Thyroid gland (tissue), 4 donors: ENCODE results near the gene MAP7D3.

ENCODE experiments used
- CTCF ChIP-seq, 6 experiments: fragments of 200-600 bp in 3 of 6; fragments of 450-650 bp in 3 of 6; sonication (generic) in 3 of 6; IDR thresholded peaks; one replicate each; pipeline ENCODE4 v1.5.1; 2016 to 2019; ENCODE audit warnings: antibody characterized with exemption in 6 of 6, mild to moderate bottlenecking in 2 of 6, inconsistent platforms in 1 of 6, moderate library complexity in 1 of 6
- POLR2A ChIP-seq, 2 donors: fragments of 450-650 bp; IDR thresholded peaks; one replicate each; pipeline ENCODE4 v1.6.1; 2017; ENCODE audit warnings: antibody characterized with exemption in 2 of 2, mild to moderate bottlenecking in 2 of 2, moderate library complexity in 1 of 2

- TF ChIP-seq CTCF (IDR thresholded peaks at IDR 0.05) (no peak), POLR2A (IDR thresholded peaks at IDR 0.05) (no peak)
Measured at GRCh38 chrX:136258951-136259350, 7.8 kb upstream of the MAP7D3 start.
